Epithelial cell of umbilical artery (primary cell): ENCODE results near the gene SNX17. TPM values are rescaled to one million over a fixed set of nuclear protein-coding genes. Genes with fewer than 3 reads are reported as not detected.

Source experiments
- total RNA-seq: library from RNA; depleted of rRNA; stranded (reverse); fragments of >200 nt; gene quantifications from 2 replicates; pipeline ENCODE4 v1.2.3, GENCODE V29; 2014

Gene SNX17
- 136 and 162 TPM in 2 replicates for total RNA-seq

GRCh38 chr2:27370026-27370815, at the start of gene SNX17, which contains the start of gene EIF2B4:
SNX17 (plus strand) TSS chr2:27370616; CDS start chr2:27370744, 128 bp downstream.
EIF2B4 (minus strand) TSS chr2:27370338; CDS start chr2:27370314, 24 bp downstream.

GRCh38 chr2:27322766-27323595, 47.4 kb upstream of the SNX17 start, which contains the start of gene MPV17:
MPV17 (minus strand) TSS chr2:27323097; CDS start chr2:27322517, 580 bp downstream.

DNA sequence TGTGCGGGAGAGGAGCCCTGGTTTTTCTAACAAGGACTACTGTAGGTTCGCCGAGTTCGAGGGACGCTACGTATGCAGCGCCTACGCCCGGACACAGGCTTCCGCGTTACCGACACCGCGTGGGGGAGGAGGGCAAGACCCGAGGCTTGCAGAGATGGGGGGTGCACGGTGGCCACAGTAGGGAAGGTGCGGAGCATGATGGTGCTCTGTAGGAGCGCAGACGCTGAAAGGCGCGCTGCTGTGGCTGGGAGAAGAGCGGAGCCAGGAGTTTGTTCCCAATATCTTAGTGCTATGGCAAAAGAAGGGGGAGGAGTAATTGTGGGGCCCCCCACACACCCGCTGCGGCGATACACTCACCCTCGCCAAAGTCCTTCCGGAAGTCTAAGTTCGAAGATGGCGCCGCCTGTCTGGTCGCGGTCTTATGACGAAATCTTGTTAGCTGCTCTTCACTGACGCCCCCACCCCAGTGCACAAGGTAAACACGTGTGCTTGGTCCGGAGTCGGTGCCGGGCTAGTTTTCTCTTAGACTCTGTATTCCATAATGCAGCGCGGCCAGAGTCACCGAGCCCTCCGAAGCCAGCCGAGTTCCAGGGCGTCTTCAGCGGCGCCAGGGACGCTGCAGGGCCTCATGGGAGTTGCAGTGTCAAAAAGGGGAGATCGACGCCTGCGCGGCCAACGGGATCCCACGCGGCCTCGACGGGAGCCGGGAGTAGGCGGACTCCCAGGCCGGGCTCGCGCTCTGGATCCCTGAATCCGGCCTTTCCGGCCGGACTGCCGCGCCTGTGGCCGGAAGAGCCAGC, 13.8 kb upstream of the SNX17 start, which contains the start of gene GTF3C2:
TSS of gene GTF3C2 (minus strand) at position 383 of the 800 bp plus-strand sequence. CDS start 13,210 bp downstream, outside the sequence.

DNA sequence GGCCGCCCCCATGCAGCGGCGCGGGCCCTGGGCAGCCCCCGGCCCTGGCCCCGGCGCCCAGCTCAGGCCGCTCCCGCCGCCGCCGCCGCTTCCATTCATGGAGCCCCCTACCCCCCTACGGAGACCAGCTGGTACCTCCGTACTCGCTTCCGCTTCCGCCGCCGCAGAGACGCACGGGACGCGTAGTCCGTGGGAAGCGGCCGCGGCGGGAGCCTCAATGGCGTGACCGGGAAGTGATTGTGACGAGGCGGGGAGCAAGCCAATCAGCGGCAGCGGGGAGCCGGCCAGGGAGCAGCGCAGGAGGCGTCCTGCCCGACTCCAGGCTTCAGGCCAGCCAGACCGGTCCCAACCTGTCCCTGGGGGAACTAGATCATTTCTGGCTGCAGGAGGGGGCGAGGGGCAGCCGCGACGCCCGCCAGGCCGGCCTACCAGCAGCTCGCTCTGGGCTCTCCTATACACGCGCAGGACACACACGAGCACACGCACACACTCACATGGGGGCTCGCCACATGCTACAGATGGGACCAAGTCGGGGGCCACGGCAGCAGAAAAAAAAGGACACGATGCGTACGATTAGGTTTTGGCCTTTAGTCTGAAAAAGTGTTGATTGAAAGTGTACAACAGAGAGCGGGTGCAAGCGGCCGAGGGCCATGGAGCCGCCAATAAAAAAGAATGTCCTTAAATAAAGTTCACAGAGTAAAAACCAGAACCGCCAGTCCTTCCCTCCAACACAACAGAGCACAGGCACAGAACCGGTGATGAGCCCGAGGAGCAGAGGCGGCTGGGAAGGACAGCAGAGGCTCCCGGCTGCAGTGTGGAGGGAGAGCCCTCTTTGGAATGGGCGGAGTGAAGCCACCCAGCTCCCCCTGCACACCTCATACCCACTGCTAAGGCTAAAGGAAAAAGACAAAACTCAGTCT, 10.5 kb downstream of the SNX17 start, which contains the start of gene ZNF513:
TSS of gene ZNF513 (minus strand) at position 109 of the 920 bp plus-strand sequence. CDS start 208 bp downstream, outside the sequence.

GRCh38 chr2:27409321-27410073, 39.1 kb downstream of the SNX17 start, which contains the start of gene PPM1G:
PPM1G (minus strand) TSS chr2:27409591; CDS start chr2:27409422, 169 bp downstream.

Other genes starting within 250 kb of the SNX17 start
- gene ABHD1, start 246.8 kb upstream of the SNX17 start, total RNA-seq, result not detected in 2 replicates
- 44.2 and 44.5 TPM in 2 replicates for gene PREB, start 236.0 kb upstream of the SNX17 start, total RNA-seq
- not detected in 2 replicates for gene PRR30, start 231.2 kb upstream of the SNX17 start, total RNA-seq
- not detected in 2 replicates for gene TCF23, start 221.6 kb upstream of the SNX17 start, total RNA-seq
- 137 and 156 TPM in 2 replicates for gene ATRAID, start 158.6 kb upstream of the SNX17 start, total RNA-seq
- gene SLC5A6, start 158.3 kb upstream of the SNX17 start, total RNA-seq, result 35.4 and 43.8 TPM in 2 replicates
- 27.2 and 31.5 TPM in 2 replicates for gene CAD, start 153.2 kb upstream of the SNX17 start, total RNA-seq
- gene SLC30A3, start 107.6 kb upstream of the SNX17 start, total RNA-seq, result 0.32 TPM in 1 of 2 replicates, not detected in the other
- gene DNAJC5G, start 95.2 kb upstream of the SNX17 start, total RNA-seq, result not detected in 2 replicates
- gene TRIM54, start 88.2 kb upstream of the SNX17 start, total RNA-seq, result under 0.01 TPM in 1 of 2 replicates, not detected in the other
- gene UCN, start 62.2 kb upstream of the SNX17 start, total RNA-seq, result 0.46 TPM in 1 of 2 replicates, not detected in the other
- 37.7 and 61.9 TPM in 2 replicates for gene MPV17, start 47.5 kb upstream of the SNX17 start, total RNA-seq
- gene GTF3C2, start 13.9 kb upstream of the SNX17 start, total RNA-seq, result 20.4 and 27.3 TPM in 2 replicates
- gene EIF2B4, start 278 bp upstream of the SNX17 start, total RNA-seq, result 29.6 and 35.9 TPM in 2 replicates
- 5.8 and 7.8 TPM in 2 replicates for gene ZNF513, start 10.1 kb downstream of the SNX17 start, total RNA-seq
- gene PPM1G, start 39.0 kb downstream of the SNX17 start, total RNA-seq, result 131 and 148 TPM in 2 replicates
- 104 and 129 TPM in 2 replicates for gene NRBP1, start 58.0 kb downstream of the SNX17 start, total RNA-seq
- gene KRTCAP3, start 71.8 kb downstream of the SNX17 start, total RNA-seq, result not detected in 2 replicates
- 19.8 and 28.6 TPM in 2 replicates for gene IFT172, start 119.1 kb downstream of the SNX17 start, total RNA-seq
- 19.5 and 36.1 TPM in 2 replicates for gene FNDC4, start 124.6 kb downstream of the SNX17 start, total RNA-seq
- 3.2 and 8.8 TPM in 2 replicates for gene GCKR, start 126.2 kb downstream of the SNX17 start, total RNA-seq
- 26.6 and 67.0 TPM in 2 replicates for gene ZNF512, start 212.4 kb downstream of the SNX17 start, total RNA-seq